Psoas muscle (tissue), 8 donors: ENCODE results near the gene DENND5A. TPM values are rescaled to one million over a fixed set of nuclear protein-coding genes. Genes with fewer than 3 reads are reported as not detected.
"Not testable (repeated sequence)": the region's sequence is repeated elsewhere in the genome, so short reads cannot be mapped to it uniquely, and the experiment has no call there.

Experiments
- ATAC-seq, 4 donors: fragments of 200-7000 bp; cut with Tn5 transposase; one replicate each; pipeline ENCODE4 v1.9.1; 2020; ENCODE audit warnings: moderate library complexity in 3 of 4, mild to moderate bottlenecking in 2 of 4
- DNase-seq, 2 donors: peaks; one replicate each; pipeline ENCODE4 v3.0.0-alpha.2; 2020
- H3K27ac ChIP-seq: fragments of 200-600 bp; one replicate; pipeline ENCODE4 v1.8.0; 2022
- H3K27me3 ChIP-seq, 3 donors: fragments of 200-600 bp in 1 of 3; one replicate each; pipeline versions ENCODE4 v1.6.1 to v1.8.0; 2013 to 2022; ENCODE audit warnings: low read length in 2 of 3, mild to moderate bottlenecking in 2 of 3, moderate library complexity in 1 of 3; ENCODE audit not compliant: insufficient read depth in 3 of 3
- H3K36me3 ChIP-seq, 2 donors: fragments of 200-600 bp in 1 of 2; one replicate each; pipeline versions ENCODE4 v1.6.1 to v1.8.0; 2013 to 2022; ENCODE audit warnings: low read depth in 1 of 2, mild to moderate bottlenecking in 1 of 2, moderate library complexity in 1 of 2; ENCODE audit not compliant: insufficient read depth in 1 of 2
- H3K4me1 ChIP-seq: fragments of 200-600 bp; one replicate; pipeline ENCODE4 v1.8.0; 2022
- H3K4me3 ChIP-seq: fragments of 200-600 bp; one replicate; pipeline ENCODE4 v1.8.0; 2022; ENCODE audit warnings: mild to moderate bottlenecking
- H3K9me3 ChIP-seq: fragments of 200-600 bp; one replicate; pipeline ENCODE4 v1.8.0; 2022
- WGBS, 3 donors: extraction: QIAGEN DNeasy Blood & Tissue Kit; methylation state at CpG; one replicate each; pipeline versions ENCODE4 v1.1.6 to v1.1.7; 2013; 5-methylcytosine and 5-hydroxymethylcytosine counted together
- intact Hi-C, 2 donors: fragments of 100-400 bp; cut with DNase I; formaldehyde crosslinking; loops; one replicate each; pipeline versions ENCODE4 v1.11.0 to v1.14.2; 2022
- polyA plus RNA-seq, 3 donors: library from polyadenylated mRNA; stranded (reverse); fragments of 200-250 nt; gene quantifications; one replicate each; pipeline ENCODE4 v1.2.3, GENCODE V29; 2013
- total RNA-seq, 4 donors: library from RNA; stranded (reverse); fragmentation: NEBNext Ultra II Directional in 2 of 4; extraction: Animal tissue kit (Norgen Biotek cat#: 25700) in 2 of 4; gene quantifications; one replicate each; pipeline versions ENCODE4 v1.2.1 to v1.2.4, GENCODE V29; 2021 to 2023
- TF ChIP-seq, protein P1 (sequence below): fragments of 200-600 bp; IDR thresholded peaks from one replicate; pipeline ENCODE4 v1.8.0; 2022; ENCODE audit warnings: antibody characterized with exemption
- donor health status: healthy with polysubstance abuse.
- donor health status: DM: no; HTN: no; CAD: no; lungs with moderate emphysema.
- donor health status: Bipolar disorder and iron deficiency.
- donor health status: healthy.
- donor health status: DM: yes; HTN: yes; CAD: no.
- donor health status: DM: no; HTN: no; CAD: no.
- donor health status: DM: no; HTN: no; CAD: no.
- donor health status: DM: yes; HTN: yes; CAD: no.

Gene DENND5A
- total and polyA plus RNA-seq, 7 donors: 27.2 to 82.1 (median 30.8) TPM

DNA sequence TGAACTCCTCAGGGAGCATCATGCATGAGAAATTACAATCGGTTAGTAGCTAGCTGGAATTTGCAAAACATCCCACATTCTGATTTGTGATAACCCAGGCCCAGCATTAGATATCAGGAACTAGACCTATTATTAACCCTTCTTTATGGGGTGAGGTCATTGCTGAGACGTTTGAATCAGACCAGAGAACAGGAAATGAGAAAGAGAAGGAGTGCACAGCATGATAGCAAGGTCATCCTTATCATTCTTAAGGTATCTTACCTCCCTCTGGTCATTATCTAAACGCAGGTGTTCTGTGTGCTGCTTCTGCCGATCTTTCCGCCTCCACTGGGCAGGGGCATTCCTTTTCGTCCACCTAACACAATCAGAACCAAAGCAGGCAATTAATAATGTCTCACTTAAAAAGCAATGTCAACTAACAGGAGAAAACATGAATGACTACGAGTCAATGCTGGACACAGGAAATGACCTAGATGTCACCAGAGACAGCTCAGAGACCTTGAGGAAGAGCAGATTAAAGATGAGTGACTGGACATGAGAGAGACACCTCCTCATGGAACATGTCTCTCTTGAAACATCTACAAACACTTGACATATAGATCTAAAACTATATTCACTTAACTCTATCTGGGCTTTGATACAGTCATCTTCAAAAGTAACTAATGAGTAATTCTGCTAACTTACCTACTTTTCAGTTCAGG lies 95.4 kb downstream of the DENND5A start:
- H3K36me3 ChIP-seq: peaks cover 0 to 58% of the 10 kb centered on the region in 2 donors
- no peaks in the 10 kb centered on the region for H3K9me3 ChIP-seq
- DNase-seq (no peak), ATAC-seq (peak in 2 of 4 donors; percentile 35 to 44)
- H3K27me3 ChIP-seq: no peaks in the 10 kb centered on the region
- peak overlapping the region; percentile 47 for H3K27ac ChIP-seq
- peaks cover 14% of the 10 kb centered on the region for H3K4me1 ChIP-seq
- WGBS, 3 donors: 69 to 74% (median 73%) methylated on average over 7 of the region's 7 CpGs
- intact Hi-C loops: loop anchor here in 1 of 2 donors (5.0 kb wide), 1 partner anchor 93 kb away; no protein-coding TSS in a partner anchor
- TF ChIP-seq, protein P1, sequence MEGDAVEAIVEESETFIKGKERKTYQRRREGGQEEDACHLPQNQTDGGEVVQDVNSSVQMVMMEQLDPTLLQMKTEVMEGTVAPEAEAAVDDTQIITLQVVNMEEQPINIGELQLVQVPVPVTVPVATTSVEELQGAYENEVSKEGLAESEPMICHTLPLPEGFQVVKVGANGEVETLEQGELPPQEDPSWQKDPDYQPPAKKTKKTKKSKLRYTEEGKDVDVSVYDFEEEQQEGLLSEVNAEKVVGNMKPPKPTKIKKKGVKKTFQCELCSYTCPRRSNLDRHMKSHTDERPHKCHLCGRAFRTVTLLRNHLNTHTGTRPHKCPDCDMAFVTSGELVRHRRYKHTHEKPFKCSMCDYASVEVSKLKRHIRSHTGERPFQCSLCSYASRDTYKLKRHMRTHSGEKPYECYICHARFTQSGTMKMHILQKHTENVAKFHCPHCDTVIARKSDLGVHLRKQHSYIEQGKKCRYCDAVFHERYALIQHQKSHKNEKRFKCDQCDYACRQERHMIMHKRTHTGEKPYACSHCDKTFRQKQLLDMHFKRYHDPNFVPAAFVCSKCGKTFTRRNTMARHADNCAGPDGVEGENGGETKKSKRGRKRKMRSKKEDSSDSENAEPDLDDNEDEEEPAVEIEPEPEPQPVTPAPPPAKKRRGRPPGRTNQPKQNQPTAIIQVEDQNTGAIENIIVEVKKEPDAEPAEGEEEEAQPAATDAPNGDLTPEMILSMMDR: no peak
- no peak overlapping the region for H3K4me3 ChIP-seq

DNA sequence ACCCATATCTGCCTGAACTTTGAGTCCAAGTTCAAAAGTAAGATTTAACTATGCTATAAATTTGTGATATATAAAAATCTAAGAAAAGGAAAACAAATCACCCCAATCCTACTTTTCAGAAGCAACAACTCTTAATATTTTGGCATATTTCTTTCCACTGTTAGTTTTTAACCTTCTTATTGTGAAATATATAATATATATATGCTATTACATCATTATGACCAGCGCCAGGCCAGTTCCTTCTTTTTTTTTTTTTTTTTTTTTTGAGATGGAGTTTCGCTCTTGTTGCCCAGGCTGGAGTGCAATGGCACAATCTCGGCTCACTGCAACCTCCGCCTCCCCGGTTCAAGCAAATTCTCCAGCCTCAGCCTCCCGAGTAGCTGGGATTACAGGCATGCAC lies 103.2 kb downstream of the DENND5A start:
- intact Hi-C loops, ATAC-seq, DNase-seq, H3K27ac ChIP-seq, H3K4me1 ChIP-seq, H3K4me3 ChIP-seq, H3K27me3 ChIP-seq, H3K9me3 ChIP-seq: not testable (repeated sequence)
- WGBS, 3 donors: 89 to 95% (median 95%) methylated on average over 5 to 6 of the region's 6 CpGs
- peaks cover 0 to 51% of the 10 kb centered on the region in 2 donors for H3K36me3 ChIP-seq

DNA sequence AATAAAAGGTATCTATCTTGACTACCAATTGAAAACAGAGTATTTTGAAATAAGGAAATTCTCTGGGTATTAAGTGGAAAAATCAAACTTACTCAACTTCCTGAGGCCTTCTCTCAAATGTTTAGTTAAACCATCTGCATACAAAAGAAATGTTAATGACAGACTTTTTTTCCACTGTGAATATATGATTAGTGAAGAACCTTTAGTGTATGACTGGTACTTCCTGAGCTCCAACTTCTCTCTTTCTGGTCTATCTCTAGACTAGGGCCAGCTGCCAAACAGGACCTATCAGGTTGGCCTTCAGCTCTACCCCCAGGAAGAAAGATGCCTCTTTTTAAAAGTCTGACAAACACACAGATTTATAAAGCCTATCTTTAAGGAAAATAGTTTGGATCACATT lies 105.0 kb downstream of the DENND5A start:
- TF ChIP-seq, protein P1: no peak
- ATAC-seq (no peak), DNase-seq (no peak)
- peaks cover 3 to 39% of the 10 kb centered on the region in 2 donors for H3K36me3 ChIP-seq
- no peaks in the 10 kb centered on the region for H3K27me3 ChIP-seq
- H3K4me1 ChIP-seq: no peaks in the 10 kb centered on the region
- H3K9me3 ChIP-seq: no peaks in the 10 kb centered on the region
- no peak overlapping the region for H3K27ac ChIP-seq
- intact Hi-C loops: no loop called here
- H3K4me3 ChIP-seq: no peak overlapping the region

DNA sequence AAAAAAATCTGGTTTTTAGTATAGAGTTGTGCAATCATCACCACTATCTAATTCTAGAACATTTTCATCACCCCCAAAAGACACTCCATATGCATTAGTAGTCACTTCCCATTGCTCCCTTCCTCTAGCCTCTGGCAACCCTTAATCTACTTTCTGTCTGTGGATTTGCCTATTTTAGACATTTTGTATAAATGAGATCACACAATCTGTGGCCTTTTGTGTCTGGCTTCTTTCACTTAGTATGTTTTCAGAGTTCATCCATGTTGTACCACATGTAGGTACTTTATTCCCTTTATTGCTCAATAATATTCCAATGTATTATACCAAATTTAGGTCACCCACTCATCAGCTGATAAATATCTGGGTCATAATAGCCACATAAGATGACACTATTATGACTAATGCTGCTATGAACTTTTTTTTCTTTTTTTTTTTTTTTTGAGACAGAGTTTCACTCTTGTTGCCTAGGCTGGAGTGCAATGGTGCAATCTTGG lies 106.2 kb downstream of the DENND5A start:
- H3K36me3 ChIP-seq: peaks cover 3 to 31% of the 10 kb centered on the region in 2 donors
- TF ChIP-seq, protein P1: no peak
- no peaks in the 10 kb centered on the region for H3K27me3 ChIP-seq
- no peaks in the 10 kb centered on the region for H3K9me3 ChIP-seq
- no peak for DNase-seq
- intact Hi-C loops: loop anchor here in 1 of 2 donors (10.0 kb wide), 1 partner anchor 346 kb away; no protein-coding TSS in a partner anchor
- H3K4me1 ChIP-seq: no peaks in the 10 kb centered on the region
- ATAC-seq: peak; percentile 60 to 73 (median 66)
- H3K27ac ChIP-seq: no peak overlapping the region
- H3K4me3 ChIP-seq: no peak overlapping the region

DNA sequence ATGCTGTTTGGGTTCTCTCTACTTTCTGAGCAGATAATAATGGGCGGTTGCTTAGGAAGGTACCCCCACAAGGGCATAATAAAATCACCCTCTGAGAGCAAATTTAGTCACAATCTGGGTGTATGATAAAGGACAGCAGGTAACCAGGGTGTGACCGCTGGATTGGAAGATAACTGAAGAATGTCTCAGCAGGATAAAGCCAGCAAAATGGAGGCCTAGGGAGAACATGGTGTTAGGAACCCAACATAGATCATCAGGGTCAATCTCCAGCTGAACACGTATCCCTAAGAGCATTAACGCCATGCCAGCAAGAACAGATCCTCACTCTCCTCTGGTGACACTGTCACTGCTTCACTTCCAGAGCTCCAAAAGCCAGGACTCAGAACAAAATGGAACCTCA lies 109.2 kb downstream of the DENND5A start:
- ATAC-seq: no peak
- Histone ChIP-seq H3K27me3 (no peaks in the 10 kb centered on the region), H3K9me3 (no peaks in the 10 kb centered on the region), H3K4me3 (no peak overlapping the region), H3K36me3 (peaks cover 3 to 43% of the 10 kb centered on the region in 2 donors), H3K4me1 (no peaks in the 10 kb centered on the region), H3K27ac (no peak overlapping the region)
- no peak for DNase-seq
- intact Hi-C loops: loop anchor here in 1 of 2 donors (10.0 kb wide), 1 partner anchor 349 kb away; no protein-coding TSS in a partner anchor
- 94 to 100% (median 97%) methylated on average over 4 of the region's 4 CpGs for WGBS, 3 donors
- TF ChIP-seq, protein P1: no peak
